C4-2B (cell line): ENCODE data around the gene JTB.

Experiments used
- H3K27ac ChIP-seq: fragments of 450-650 bp; 2 replicates; pipeline ENCODE4 v1.5.1; 2017
- CTCF ChIP-seq: fragments of 450-650 bp; conservative IDR thresholded peaks from 2 replicates; pipeline ENCODE4 v1.5.1; 2017; ENCODE audit warnings: mild to moderate bottlenecking
- ZFX ChIP-seq: fragments of 450-650 bp; IDR thresholded peaks from 2 replicates; pipeline ENCODE4 v1.6.1; 2017

Gene JTB

GRCh38 chr1:153963030-153963849 is 14.2 kb downstream of the JTB start, which contains the start of gene SLC39A1:
SLC39A1 (minus strand) TSS chr1:153963537; CDS start chr1:153962715, 822 bp downstream.
- TF ChIP-seq ZFX (peak; percentile 57; the same call in 1 of the 2 replicates), CTCF (no peak)
- peak within 1 kb of the TSS; percentile 85 for H3K27ac ChIP-seq

DNA sequence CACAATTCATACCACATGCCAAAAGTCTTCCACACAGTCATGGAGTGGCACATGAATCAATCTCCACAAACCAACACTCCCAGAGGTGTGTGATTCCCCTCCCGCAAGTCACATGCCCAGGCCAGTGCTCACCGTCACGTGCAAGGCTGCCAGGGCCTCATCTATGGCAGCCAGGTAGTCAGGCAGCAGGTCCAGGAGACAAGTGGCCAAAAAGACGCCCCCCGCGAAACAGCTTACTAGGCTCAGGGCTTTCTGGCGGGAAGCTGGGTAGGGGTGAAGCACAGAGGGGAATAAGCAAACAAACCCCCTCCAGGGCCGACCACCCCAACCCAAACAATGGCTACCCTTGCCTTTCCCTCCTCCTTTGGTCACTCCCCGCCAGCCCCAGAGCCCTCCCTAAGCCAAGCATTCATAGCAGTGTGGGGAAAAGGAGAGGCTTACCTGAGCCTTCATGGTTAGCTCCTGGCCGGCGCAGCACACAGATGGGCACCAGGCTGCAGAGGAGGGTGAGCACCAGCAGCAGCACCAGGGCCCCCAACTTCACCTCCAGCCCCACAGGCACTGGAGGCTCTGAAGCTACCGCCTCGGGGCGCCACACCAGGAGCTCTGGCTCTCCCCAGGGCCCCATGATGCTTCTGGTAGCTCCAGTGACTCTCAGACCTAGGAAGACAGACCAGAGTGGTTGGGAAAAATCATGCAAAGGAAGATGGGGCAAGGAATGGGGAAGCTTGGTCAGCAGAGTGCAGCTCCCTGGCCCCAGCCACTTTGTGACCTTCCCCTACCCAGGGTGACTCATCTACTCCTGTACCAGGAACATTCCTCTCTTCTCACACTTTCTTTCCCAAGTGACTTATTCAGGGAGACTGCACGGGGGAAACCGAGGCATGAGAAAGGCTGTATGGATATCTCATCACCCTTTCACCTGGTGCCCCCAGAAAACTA is 15.1 kb downstream of the JTB start:
- H3K27ac ChIP-seq, result peak overlapping the region; percentile 85
- TF ChIP-seq ZFX (no peak), CTCF (no peak)

DNA sequence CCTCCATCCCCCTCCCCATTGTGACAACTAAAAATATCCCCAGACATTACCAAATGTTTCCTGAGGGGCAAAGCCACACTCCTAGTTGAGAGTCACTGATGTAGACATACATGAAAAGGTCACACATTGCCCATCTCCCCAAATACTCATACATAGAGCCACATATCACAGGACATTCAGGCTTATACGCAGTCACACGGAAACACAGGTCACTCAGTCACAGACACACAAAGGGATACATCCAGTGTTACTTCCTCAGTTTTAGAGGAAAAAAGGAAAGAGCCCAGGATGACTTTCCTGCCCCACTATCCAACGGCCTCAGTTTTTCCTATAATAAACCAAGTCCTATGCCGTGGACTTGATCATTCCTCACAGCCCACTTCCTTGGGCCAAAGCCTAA is 16.1 kb downstream of the JTB start:
- H3K27ac ChIP-seq, result no peak overlapping the region
- TF ChIP-seq ZFX (no peak), CTCF (no peak)

GRCh38 chr1:153960206-153960605 is 17.3 kb downstream of the JTB start:
- H3K27ac ChIP-seq, result no peak overlapping the region
- no peak for TF ChIP-seq ZFX
- TF ChIP-seq CTCF, result no peak

DNA sequence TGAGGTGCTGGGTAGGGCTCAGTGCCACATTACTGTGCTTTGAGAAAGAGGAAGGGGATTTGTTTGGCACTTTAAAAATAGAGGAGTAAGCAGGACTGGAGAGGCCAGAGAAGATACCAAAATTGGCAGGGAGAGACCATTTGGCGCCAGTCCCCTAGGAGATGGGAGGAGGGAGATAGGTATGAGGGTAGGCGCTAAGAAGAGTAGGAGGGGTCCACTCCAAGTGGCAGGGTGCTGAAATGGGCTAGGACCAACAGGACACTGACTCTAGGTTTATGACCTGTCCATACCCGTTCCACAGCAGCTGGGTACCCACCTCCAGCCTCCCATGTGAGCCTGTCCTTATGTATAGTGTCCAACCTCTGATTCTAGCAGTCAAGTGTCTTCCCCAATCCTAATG is 18.0 kb downstream of the JTB start:
- H3K27ac ChIP-seq, result no peak overlapping the region
- no peak for TF ChIP-seq CTCF
- no peak for TF ChIP-seq ZFX

GRCh38 chr1:153958961-153959260 is 18.6 kb downstream of the JTB start:
- H3K27ac ChIP-seq, result no peak overlapping the region
- TF ChIP-seq ZFX (no peak), CTCF (no peak)
